ENCODE measurements around the gene AZIN2.

Gene AZIN2

GRCh38 chr1:33137800-33138199, 56.8 kb downstream of the AZIN2 start:
- H3K4me3 ChIP-seq: no peak overlapping the region
- H3K9ac ChIP-seq (ENCODE audit: insufficient read length): no peak overlapping the region
- TF ChIP-seq FOXP2 (optimal IDR thresholded peaks at IDR 0.05; ENCODE audit: control extremely low read depth, extremely low read length, insufficient read depth) (no peak), POLR2AphosphoS5 (IDR thresholded peaks at IDR 0.05; ENCODE audit: borderline replicate concordance, low read depth, low read length) (no peak), EZH2 (IDR thresholded peaks at IDR 0.05) (no peak)
- DNase-seq (ENCODE audit: low read depth, low spot score): no peak
- H3K27ac ChIP-seq: peak overlapping the region; percentile 23; the same call in 1 of the 2 replicates
- H3K36me3 ChIP-seq (ENCODE audit: insufficient read depth, low read length): no peaks in the 10 kb centered on the region
- H3K9me3 ChIP-seq (ENCODE audit: low read depth, low read length): no peaks in the 10 kb centered on the region

- no peak overlapping the region for H3K4me3 ChIP-seq
- H3K9me3 ChIP-seq (ENCODE audit: low read depth, low read length): no peaks in the 10 kb centered on the region
- TF ChIP-seq FOXP2 (optimal IDR thresholded peaks at IDR 0.05; ENCODE audit: control extremely low read depth, extremely low read length, insufficient read depth): no peak
- TF ChIP-seq POLR2AphosphoS5 (IDR thresholded peaks at IDR 0.05; ENCODE audit: borderline replicate concordance, low read depth, low read length): no peak
- TF ChIP-seq EZH2 (IDR thresholded peaks at IDR 0.05): no peak
- H3K9ac ChIP-seq (ENCODE audit: insufficient read length): no peak overlapping the region
- no peak for DNase-seq (ENCODE audit: low read depth, low spot score)
- no peaks in the 10 kb centered on the region for H3K36me3 ChIP-seq (ENCODE audit: insufficient read depth, low read length)
- H3K27ac ChIP-seq: no peak overlapping the region
Observed at GRCh38 chr1:33140153-33141149, 59.5 kb downstream of the AZIN2 start.

- H3K4me3 ChIP-seq: no peak overlapping the region
- no peak overlapping the region for H3K9ac ChIP-seq (ENCODE audit: insufficient read length)
- TF ChIP-seq FOXP2 (optimal IDR thresholded peaks at IDR 0.05; ENCODE audit: control extremely low read depth, extremely low read length, insufficient read depth) (no peak), EZH2 (IDR thresholded peaks at IDR 0.05) (no peak), POLR2AphosphoS5 (IDR thresholded peaks at IDR 0.05; ENCODE audit: borderline replicate concordance, low read depth, low read length) (no peak)
- H3K9me3 ChIP-seq (ENCODE audit: low read depth, low read length): no peaks in the 10 kb centered on the region
- no peaks in the 10 kb centered on the region for H3K36me3 ChIP-seq (ENCODE audit: insufficient read depth, low read length)
- H3K27ac ChIP-seq: no peak overlapping the region
- DNase-seq (ENCODE audit: low read depth, low spot score): no peak
Observed at GRCh38 chr1:33141216-33141615, 60.3 kb downstream of the AZIN2 start.

- Histone ChIP-seq H3K9ac (ENCODE audit: insufficient read length) (no peak overlapping the region), H3K27ac (no peak overlapping the region), H3K36me3 (ENCODE audit: insufficient read depth, low read length) (no peaks in the 10 kb centered on the region), H3K4me3 (no peak overlapping the region), H3K9me3 (ENCODE audit: low read depth, low read length) (no peaks in the 10 kb centered on the region)
- no peak for DNase-seq (ENCODE audit: low read depth, low spot score)
- TF ChIP-seq FOXP2 (optimal IDR thresholded peaks at IDR 0.05; ENCODE audit: control extremely low read depth, extremely low read length, insufficient read depth) (no peak), EZH2 (IDR thresholded peaks at IDR 0.05) (no peak), POLR2AphosphoS5 (IDR thresholded peaks at IDR 0.05; ENCODE audit: borderline replicate concordance, low read depth, low read length) (no peak)
Observed at GRCh38 chr1:33141781-33142180, 60.8 kb downstream of the AZIN2 start.

- no peak for TF ChIP-seq EZH2 (IDR thresholded peaks at IDR 0.05)
- TF ChIP-seq FOXP2 (optimal IDR thresholded peaks at IDR 0.05; ENCODE audit: control extremely low read depth, extremely low read length, insufficient read depth): no peak
- TF ChIP-seq POLR2AphosphoS5 (IDR thresholded peaks at IDR 0.05; ENCODE audit: borderline replicate concordance, low read depth, low read length): no peak
- no peak overlapping the region for H3K9ac ChIP-seq (ENCODE audit: insufficient read length)
- DNase-seq (ENCODE audit: low read depth, low spot score): no peak
Observed at GRCh38 chr1:33142483-33143064, 61.6 kb downstream of the AZIN2 start.

GRCh38 chr1:33143176-33143575, 62.2 kb downstream of the AZIN2 start:
- no peak for DNase-seq (ENCODE audit: low read depth, low spot score)
- TF ChIP-seq EZH2 (IDR thresholded peaks at IDR 0.05): no peak
- no peak for TF ChIP-seq FOXP2 (optimal IDR thresholded peaks at IDR 0.05; ENCODE audit: control extremely low read depth, extremely low read length, insufficient read depth)
- no peak for TF ChIP-seq POLR2AphosphoS5 (IDR thresholded peaks at IDR 0.05; ENCODE audit: borderline replicate concordance, low read depth, low read length)
- Histone ChIP-seq H3K4me3 (no peak overlapping the region), H3K9me3 (ENCODE audit: low read depth, low read length) (no peaks in the 10 kb centered on the region), H3K36me3 (ENCODE audit: insufficient read depth, low read length) (no peaks in the 10 kb centered on the region), H3K27ac (no peak overlapping the region), H3K9ac (ENCODE audit: insufficient read length) (no peak overlapping the region)

More at GRCh38 chr1:33142483-33143064, 61.6 kb downstream of the AZIN2 start:
- H3K27ac ChIP-seq: no peak overlapping the region
- no peak overlapping the region for H3K4me3 ChIP-seq
- no peaks in the 10 kb centered on the region for H3K36me3 ChIP-seq (ENCODE audit: insufficient read depth, low read length)
- no peaks in the 10 kb centered on the region for H3K9me3 ChIP-seq (ENCODE audit: low read depth, low read length)

- Histone ChIP-seq H3K9ac (ENCODE audit: insufficient read length) (no peak overlapping the region), H3K36me3 (ENCODE audit: insufficient read depth, low read length) (no peaks in the 10 kb centered on the region), H3K9me3 (ENCODE audit: low read depth, low read length) (no peaks in the 10 kb centered on the region), H3K4me3 (no peak overlapping the region), H3K27ac (no peak overlapping the region)
- TF ChIP-seq FOXP2 (optimal IDR thresholded peaks at IDR 0.05; ENCODE audit: control extremely low read depth, extremely low read length, insufficient read depth): no peak
- no peak for TF ChIP-seq POLR2AphosphoS5 (IDR thresholded peaks at IDR 0.05; ENCODE audit: borderline replicate concordance, low read depth, low read length)
- TF ChIP-seq EZH2 (IDR thresholded peaks at IDR 0.05): no peak
- no peak for DNase-seq (ENCODE audit: low read depth, low spot score)
Observed at GRCh38 chr1:33143698-33144097, 62.7 kb downstream of the AZIN2 start.

GRCh38 chr1:33146003-33146402, 65.0 kb downstream of the AZIN2 start:
- H3K9me3 ChIP-seq (ENCODE audit: low read depth, low read length): no peaks in the 10 kb centered on the region
- no peak overlapping the region for H3K27ac ChIP-seq
- no peak overlapping the region for H3K4me3 ChIP-seq
- TF ChIP-seq FOXP2 (optimal IDR thresholded peaks at IDR 0.05; ENCODE audit: control extremely low read depth, extremely low read length, insufficient read depth) (no peak), EZH2 (IDR thresholded peaks at IDR 0.05) (no peak), POLR2AphosphoS5 (IDR thresholded peaks at IDR 0.05; ENCODE audit: borderline replicate concordance, low read depth, low read length) (no peak)
- no peak for DNase-seq (ENCODE audit: low read depth, low spot score)
- no peaks in the 10 kb centered on the region for H3K36me3 ChIP-seq (ENCODE audit: insufficient read depth, low read length)
- H3K9ac ChIP-seq (ENCODE audit: insufficient read length): no peak overlapping the region

Measured in SK-N-MC (cell line).